ENCODE data around the gene ARPP19. TPM values are rescaled to one million over a fixed set of nuclear protein-coding genes. Genes with fewer than 3 reads are reported as not detected.

ARPP19 gene
- total RNA-seq, 1 donor from 2014 or later, result 213 TPM

DNA sequence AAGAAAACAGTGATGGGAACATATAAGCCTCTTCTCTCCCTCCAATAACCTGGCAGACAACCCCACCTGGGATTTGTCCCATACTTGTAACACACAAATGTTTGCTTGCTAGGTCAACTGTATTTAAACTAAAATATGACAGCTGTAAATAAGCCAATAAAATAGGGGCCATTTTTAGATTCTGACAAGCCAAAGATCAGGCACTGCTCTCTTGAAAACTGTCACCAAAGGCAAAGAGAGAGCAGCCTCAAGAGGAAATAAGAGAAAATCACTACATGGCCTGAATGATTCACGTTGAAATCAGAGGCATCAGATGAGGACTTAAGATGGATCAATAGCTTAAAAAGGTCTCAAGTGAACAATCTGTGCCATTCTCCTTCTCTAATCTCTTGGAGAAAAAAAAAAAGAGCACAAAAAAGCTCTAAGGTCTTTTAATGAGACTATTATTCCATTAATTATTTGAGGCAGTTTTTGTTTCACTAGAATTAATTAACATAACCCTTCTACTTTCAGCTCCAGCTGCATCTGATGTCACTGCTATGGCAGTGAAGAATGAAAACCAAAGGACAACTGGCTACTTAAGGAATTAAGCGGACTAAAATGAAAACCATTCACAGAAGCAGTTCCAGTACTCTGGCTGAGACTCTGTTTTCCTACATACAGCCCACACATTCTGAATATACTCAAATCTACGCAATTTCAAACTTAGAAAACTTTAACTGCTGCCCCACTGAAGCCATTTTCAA, 59.2 kb downstream of the ARPP19 start:
- no peak for DNase-seq (ENCODE audit: low read depth, low spot score)

DNA sequence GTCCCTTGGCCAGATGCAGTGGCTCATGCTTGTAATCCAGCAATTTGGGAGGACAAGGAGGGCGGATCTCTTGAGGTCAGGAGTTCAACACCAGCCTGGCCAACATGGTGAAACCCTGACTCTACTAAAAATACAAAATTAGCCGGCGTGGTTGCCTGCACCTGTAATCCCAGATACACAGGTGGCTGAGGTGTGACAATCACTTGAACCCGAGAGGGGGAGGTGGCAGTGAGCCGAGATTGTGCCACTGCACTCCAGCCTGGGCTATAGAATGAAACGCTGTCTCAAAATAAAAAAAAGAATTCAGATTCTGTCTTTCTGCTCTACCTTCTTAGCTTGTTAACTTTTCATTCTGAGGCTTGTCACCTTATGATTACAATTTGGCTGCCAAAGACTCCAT, 62.3 kb downstream of the ARPP19 start:
- TF ChIP-seq, protein P1, sequence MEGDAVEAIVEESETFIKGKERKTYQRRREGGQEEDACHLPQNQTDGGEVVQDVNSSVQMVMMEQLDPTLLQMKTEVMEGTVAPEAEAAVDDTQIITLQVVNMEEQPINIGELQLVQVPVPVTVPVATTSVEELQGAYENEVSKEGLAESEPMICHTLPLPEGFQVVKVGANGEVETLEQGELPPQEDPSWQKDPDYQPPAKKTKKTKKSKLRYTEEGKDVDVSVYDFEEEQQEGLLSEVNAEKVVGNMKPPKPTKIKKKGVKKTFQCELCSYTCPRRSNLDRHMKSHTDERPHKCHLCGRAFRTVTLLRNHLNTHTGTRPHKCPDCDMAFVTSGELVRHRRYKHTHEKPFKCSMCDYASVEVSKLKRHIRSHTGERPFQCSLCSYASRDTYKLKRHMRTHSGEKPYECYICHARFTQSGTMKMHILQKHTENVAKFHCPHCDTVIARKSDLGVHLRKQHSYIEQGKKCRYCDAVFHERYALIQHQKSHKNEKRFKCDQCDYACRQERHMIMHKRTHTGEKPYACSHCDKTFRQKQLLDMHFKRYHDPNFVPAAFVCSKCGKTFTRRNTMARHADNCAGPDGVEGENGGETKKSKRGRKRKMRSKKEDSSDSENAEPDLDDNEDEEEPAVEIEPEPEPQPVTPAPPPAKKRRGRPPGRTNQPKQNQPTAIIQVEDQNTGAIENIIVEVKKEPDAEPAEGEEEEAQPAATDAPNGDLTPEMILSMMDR (conservative IDR thresholded peaks at IDR 0.05), result no peak
- Mint-ChIP-seq H3K27ac (ENCODE audit: unreplicated experiment) (no peak overlapping the region), H3K4me1 (peaks cover 20% of the 10 kb centered on the region), H3K27me3 (ENCODE audit: low read depth) (no peaks in the 10 kb centered on the region), H3K36me3 (ENCODE audit: low read depth) (no peaks in the 10 kb centered on the region), H3K4me3 (no peak overlapping the region), H3K9me3 (no peaks in the 10 kb centered on the region)
- no peak for DNase-seq (ENCODE audit: low read depth, low spot score)

More for the DNA sequence above, 59.2 kb downstream of the ARPP19 start:
- Mint-ChIP-seq H3K4me3 (no peak overlapping the region), H3K27ac (ENCODE audit: unreplicated experiment) (no peak overlapping the region), H3K36me3 (ENCODE audit: low read depth) (no peaks in the 10 kb centered on the region), H3K9me3 (no peaks in the 10 kb centered on the region), H3K27me3 (ENCODE audit: low read depth) (no peaks in the 10 kb centered on the region), H3K4me1 (peaks cover 13% of the 10 kb centered on the region)
- TF ChIP-seq, protein P1 (conservative IDR thresholded peaks at IDR 0.05), result no peak

DNA sequence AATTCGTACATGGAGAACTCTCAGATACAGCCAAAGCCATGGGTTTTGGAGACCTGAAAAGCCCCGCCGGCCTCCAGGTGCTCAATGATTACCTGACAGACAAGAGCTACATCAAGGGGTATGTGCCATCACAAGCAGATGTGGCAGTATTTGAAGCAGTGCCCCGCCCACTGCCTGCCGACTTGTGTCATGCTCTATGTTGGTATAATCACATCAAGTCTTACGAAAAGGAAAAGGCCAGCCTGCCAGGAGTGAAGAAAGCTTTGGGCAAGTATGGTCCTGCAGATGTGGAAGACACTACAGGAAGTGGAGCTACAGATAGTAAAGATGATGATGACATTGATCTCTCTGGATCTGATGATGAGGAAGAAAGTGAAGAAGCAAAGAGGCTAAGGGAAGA, 63.7 kb downstream of the ARPP19 start:
- DNase-seq (ENCODE audit: low read depth, low spot score), result no peak
- Mint-ChIP-seq H3K36me3 (ENCODE audit: low read depth) (no peaks in the 10 kb centered on the region), H3K9me3 (no peaks in the 10 kb centered on the region), H3K4me1 (peaks cover 10% of the 10 kb centered on the region), H3K27ac (ENCODE audit: unreplicated experiment) (no peak overlapping the region), H3K4me3 (no peak overlapping the region), H3K27me3 (ENCODE audit: low read depth) (no peaks in the 10 kb centered on the region)
- TF ChIP-seq, protein P1 (conservative IDR thresholded peaks at IDR 0.05), result no peak

DNA sequence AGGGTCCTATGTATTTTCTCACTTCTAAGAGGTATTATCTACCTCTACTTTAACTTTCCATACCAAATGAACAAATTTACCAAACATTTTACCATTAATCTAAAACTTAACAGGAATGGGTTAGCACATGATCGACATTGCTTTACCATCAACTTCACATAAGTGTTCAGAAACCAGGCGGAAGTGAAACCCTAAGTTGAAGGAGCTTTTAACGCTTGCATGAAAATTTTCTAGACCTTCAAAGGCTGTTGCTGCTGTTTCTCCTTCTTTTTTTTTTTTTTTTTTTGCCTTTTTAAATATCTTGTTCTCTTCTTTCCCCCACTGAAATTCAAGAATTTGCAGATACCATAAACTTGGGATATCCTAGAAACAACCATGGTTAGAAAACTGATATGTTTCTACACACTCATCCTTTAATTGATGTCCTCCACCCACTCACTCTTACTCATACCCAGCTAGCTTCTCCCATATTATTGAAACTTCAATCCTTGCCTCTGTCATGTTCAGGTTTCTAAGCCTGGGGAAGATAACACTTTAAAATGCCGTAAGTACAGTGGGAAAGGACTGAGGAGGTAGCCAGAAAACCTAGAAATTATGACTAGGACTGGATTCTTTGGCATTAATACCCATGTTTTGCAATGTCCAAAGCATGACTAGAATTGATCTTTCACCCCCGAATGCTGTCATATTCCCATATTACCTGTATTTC, 64.9 kb downstream of the ARPP19 start:
- no peak overlapping the region for H3K27ac Mint-ChIP-seq (ENCODE audit: unreplicated experiment)
- TF ChIP-seq, protein P1 (conservative IDR thresholded peaks at IDR 0.05), result no peak
- no peak overlapping the region for H3K4me3 Mint-ChIP-seq
- peaks cover 7% of the 10 kb centered on the region for H3K4me1 Mint-ChIP-seq
- no peaks in the 10 kb centered on the region for H3K27me3 Mint-ChIP-seq (ENCODE audit: low read depth)
- H3K36me3 Mint-ChIP-seq (ENCODE audit: low read depth), result no peaks in the 10 kb centered on the region
- no peaks in the 10 kb centered on the region for H3K9me3 Mint-ChIP-seq
- no peak for DNase-seq (ENCODE audit: low read depth, low spot score)

DNA sequence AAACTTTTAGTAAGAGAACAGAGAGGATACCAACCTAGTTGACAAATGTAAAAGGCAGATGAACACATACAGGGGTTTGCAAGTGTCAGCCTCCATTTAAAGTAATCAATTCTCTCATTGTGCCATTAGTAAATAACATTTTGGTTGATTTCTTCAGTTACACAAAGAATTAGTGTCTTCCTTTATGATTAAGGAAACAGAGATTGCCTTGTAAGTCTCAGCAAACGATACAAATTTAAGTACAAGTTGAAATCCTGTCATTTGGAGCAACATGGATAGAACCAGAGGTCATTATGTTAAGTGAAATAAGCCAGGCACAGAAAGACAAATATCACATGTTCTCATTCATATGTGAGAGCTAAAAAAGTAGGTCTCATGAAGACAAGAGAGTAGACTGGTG, 66.2 kb downstream of the ARPP19 start:
- no peak overlapping the region for H3K4me3 Mint-ChIP-seq
- H3K27ac Mint-ChIP-seq (ENCODE audit: unreplicated experiment), result no peak overlapping the region
- TF ChIP-seq, protein P1 (conservative IDR thresholded peaks at IDR 0.05), result no peak
- no peaks in the 10 kb centered on the region for H3K9me3 Mint-ChIP-seq
- H3K4me1 Mint-ChIP-seq, result peaks cover 7% of the 10 kb centered on the region
- no peak for DNase-seq (ENCODE audit: low read depth, low spot score)
- H3K36me3 Mint-ChIP-seq (ENCODE audit: low read depth), result no peaks in the 10 kb centered on the region
- H3K27me3 Mint-ChIP-seq (ENCODE audit: low read depth), result no peaks in the 10 kb centered on the region
